Activated naive CD8-positive, alpha-beta T cell treated with anti-CD3 and anti-CD28 coated beads, Interleukin-2, amount 50 U/mL, for 16 hours (primary cell): ENCODE results near the gene NOTUM.

ENCODE experiments used
- DNase-seq: peaks from one replicate; pipeline ENCODE4 v3.0.0-alpha.2; 2020; ENCODE audit warnings: low read depth, low spot score

NOTUM gene

GRCh38 chr17:81961087-81961511, at the start of gene NOTUM:
TSS of gene NOTUM (minus strand) at chr17:81961187. CDS start at chr17:81960909, 278 bp downstream.
- DNase-seq, result no peak

DNA sequence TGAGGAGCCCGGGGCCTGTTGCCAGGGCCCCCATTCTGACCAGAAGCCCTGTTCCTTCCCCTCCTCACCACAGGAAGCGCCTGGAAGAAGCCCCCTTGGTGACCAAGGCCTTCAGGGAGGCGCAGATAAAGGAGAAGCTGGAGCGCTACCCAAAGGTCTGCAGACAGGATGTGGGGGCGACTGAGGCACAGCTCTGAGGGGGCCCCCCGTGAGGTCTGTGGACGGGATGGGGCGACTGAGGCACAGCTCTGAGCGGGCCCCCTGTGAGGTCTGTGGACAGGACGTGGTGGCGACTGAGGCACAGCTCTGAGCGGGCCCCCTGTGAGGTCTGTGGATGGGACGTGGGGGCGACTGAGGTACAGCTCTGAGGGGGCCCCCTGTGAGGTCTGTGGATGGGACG, 48.4 kb upstream of the NOTUM start:
- DNase-seq, result no peak

GRCh38 chr17:82008941-82009405, 48.0 kb upstream of the NOTUM start:
- DNase-seq, result no peak

DNA sequence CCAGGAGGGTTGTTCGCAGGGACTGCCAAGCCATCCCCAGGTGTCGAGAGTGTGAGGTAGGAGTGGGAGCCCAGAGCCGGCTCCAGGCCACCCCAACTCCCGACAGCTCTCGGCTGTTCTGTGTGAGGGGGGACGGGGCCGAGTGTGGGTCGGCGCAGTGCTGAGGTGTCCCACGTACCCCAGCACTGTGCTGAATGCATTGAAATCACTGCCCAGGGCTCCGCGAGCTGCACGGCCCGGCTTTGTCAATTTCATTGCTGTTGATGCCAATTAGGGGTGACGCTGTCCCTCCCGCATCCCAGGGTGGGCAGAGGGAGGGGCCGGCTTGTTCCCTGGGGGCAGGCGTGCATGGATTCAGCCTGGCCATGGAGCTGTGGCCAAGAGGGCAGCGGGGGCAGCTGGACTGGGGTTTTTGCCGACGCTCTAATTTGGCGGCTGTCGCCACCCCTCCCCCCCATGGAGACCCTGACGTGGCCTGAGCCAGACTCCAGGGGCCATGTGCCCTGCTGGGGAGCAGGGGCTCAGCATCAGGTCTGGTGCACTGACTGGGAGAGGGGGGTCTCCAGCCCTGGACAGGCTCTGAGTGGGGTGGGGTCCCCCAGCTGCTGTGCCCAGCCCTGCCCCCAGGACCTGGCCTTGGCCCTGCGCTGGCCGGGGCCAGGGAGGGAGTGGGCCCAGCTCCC, 47.4 kb upstream of the NOTUM start:
- DNase-seq, result no peak

DNA sequence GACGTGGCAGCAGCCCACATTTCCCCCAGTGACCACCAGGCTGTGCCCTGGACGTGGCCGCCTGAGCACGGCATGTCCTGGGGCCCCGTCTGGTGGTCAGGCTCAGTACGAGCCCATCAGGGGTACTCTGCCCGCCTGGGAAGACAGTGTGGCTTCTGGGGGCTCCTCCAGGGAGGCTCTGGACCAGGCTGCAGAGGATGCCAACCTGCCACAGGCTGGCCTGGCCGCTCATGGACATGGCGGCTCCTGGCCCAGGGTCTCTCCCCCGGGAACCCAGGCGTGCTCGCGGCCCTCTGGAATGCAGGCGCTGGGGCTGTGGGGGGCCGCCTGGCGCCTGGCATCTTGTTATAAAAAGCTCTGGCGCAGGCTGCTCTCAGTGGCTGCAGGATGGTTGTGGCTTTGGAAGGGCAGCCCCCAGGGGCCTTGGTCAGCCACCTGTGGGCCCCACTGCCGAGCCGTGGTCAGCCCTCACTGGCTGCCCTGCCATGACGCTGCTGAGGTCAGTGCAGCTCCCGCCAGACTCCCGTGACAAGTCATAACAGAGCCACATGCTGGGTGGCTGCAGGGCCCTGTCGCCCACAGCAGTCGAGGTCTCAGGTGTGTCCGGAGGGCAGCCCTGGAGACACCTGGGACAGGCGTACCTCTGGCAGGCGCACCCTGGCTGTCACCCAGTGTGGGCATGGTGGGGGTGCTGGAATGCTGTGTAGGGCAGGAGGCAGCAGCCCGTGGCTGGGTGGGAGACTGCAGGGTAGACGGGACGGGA, 46.7 kb upstream of the NOTUM start:
- no peak for DNase-seq

DNA sequence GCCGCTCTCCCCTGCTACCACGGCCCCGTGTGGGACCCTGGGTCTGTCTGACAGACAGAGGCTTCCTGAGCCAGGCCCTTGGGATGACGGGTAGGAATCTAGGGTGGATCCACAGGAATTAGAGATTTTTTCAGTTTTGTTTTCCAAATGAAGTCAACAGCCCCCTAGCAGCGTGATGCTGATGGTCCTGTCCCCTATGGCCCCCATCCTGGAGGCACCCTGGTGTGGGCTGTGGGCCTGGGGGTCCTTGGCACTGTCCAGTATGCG, 46.2 kb upstream of the NOTUM start:
- DNase-seq, result no peak

DNA sequence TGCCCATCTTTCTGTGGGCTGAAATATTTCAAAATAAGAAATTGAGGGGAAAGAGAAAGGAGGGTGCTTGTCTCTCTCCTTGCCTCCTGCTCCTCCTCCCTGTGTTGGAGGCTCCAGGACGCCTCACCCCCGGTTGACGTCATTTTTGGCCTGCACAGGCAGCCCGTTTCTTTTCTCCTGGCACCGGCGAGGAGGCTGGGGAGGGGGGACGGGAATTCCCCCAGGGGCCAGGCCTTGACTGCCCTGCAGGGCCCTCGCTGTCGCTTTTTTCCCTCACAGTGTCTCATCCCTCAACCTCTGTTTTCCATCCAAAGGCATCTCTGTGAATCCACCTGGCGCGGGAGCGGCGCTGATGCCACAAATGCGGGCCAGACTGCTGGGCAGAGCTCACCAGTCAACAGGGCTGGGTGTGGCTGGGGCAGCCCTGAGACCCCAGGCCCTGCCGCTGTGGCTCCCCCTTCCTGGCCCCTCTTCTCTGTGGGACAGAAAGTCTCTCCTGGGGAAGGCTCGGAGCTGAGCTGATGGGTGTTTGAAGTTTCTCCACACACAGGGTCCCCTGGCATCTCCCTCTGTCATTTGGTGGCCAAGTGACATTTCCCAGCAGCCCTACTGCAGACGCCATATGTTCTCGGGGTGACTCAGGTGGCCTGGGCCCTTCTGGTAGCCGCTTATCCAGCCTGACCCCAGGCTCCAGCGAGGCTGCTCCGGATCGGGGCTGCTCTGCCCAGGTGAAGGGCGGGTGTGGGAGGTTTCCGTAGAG, 45.7 kb upstream of the NOTUM start:
- DNase-seq, result no peak

DNA sequence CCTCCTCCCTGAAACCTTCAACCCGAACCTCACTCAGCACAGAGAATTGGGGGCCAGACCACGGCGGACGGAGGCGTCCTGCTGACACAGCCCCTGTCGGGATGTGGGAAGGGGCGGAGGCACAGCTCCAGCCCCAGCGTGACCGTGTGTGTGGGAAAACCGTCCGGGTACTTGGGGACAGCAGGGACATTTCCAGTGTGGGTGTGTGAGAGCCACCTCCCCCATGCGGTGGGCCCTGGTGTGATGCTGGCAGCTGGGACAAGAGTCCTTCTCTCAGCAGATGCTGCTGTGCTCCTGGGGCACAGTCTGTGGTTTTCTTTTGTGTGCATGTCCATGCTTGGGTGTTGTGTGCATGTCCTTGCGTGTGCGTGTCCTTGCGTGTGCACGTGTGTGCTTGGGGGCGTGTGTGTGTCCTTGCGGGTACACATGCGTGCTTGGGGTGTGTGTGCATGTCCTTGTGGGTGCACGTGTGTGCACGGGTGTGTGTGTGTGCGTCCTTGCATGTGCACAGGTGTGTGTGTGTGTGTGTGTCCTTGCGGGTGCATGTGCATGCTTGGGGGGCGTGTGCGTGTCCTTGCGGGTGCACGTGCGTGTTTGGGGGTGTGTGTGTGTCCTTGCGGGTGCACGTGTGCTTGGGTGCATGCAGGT, 44.8 kb upstream of the NOTUM start:
- DNase-seq, result no peak

GRCh38 chr17:82004517-82005455, 43.8 kb upstream of the NOTUM start:
- no peak for DNase-seq

DNA sequence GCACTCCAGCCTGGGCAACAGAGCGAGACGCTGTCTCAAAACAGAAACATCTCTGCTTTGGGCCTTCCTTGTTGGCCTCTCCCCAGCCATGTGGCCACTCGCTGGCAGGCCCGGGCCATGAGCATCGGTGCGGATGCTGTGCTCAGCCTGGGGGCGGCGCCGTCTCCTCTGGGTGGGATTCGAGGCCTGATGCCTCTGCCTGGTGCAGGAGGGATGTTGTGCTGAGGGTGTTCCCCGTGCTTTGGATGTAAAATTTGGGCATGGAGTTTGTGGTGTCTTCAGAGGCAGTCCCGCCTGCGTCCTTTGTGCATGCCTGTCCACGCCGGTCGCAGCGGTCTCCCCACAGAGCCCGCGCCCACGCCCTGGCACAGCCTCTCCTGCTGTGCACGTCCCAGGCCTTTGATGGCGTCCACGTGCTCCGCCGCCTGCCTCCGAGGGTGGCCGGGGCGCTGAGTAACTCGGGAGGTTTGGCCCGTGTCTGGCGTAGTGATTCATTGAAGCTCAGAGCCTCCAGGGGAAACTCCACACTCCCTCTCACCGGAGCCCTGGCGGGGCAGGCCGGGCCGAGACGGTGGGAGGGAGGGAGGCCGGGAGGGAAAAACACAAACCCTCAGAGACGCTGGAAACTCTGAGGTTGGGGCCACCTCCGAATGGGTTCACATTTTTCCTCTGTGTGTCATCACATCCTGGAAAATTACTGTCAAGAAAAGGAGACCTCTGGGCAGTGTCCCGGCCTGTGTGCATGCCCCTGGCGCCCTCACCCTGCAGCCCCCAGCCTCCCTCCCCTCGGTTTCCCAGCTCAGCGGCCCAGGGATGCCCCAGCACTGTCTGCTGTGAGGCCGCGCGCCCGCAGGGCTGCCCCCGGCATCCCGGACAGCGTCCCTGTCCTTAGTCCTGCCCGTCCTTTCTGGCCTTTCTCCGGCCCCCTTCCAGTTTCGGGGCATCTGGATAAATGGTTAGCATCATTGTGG, 42.7 kb upstream of the NOTUM start:
- no peak for DNase-seq

DNA sequence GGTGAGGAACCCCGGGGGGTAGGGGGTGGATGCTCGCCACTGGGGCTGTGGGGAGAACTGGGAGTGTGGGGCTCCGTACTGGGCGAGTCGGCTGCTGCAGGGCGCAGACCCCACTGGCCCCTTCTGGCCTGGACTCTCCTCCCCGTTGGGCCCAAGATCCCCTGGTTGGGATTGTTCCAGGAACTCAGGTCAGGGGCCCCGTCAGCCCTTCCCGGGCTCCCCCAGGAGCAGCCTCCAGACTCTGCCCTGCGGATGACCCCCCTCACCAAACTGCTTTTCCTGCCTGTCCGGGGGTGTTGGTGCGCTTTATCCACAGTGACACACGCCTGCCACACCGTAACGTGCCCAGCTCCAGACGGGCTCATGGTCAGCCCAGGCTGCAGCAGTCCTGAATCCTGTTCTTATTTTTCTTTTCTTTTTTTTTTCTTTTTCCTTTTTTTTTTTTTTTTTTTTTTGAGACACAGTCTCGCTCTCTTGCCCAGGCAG, 40.6 kb upstream of the NOTUM start:
- no peak for DNase-seq

- DNase-seq, result no peak
Observed at GRCh38 chr17:82000803-82001570, 40.0 kb upstream of the NOTUM start.

- no peak for DNase-seq
Observed at GRCh38 chr17:81999976-82000802, 39.2 kb upstream of the NOTUM start.

GRCh38 chr17:81999587-81999975, 38.6 kb upstream of the NOTUM start:
- no peak for DNase-seq

DNA sequence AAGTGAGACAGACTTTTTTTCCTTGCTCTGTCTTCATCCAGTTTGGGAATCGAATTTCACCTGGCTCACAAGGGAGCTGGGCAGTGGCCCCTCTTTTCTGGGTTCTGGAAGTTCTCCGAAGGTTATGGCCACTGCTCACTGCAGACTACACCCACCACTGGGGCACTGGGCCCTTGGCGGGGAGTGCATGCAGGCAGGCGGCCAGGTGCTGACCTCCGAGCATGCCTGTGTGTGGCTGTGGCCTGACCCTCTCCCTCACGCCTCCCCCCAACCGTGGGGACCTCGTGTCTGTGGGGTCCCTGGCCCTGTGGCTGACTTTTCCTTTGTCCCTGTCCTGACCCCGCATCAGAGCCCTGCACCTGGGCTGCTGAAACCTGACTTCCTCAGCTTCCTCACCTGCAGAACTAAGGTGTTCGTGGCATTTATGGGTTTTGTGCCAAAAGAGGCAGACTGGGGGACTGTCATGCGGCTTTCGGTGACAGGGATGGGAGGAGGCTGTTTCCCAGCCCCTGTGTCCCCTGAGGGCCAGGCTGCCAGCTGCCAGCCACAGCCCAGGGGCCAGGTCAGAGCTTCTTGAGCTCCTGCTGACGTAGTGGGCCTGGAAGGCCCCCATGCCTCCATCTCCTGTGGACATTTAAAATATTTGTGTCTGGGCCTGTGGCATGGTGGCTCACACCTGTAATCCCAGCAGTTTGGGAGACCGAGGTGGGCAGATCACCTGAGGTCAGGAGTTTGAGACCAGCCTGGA, 37.9 kb upstream of the NOTUM start:
- DNase-seq, result no peak

DNA sequence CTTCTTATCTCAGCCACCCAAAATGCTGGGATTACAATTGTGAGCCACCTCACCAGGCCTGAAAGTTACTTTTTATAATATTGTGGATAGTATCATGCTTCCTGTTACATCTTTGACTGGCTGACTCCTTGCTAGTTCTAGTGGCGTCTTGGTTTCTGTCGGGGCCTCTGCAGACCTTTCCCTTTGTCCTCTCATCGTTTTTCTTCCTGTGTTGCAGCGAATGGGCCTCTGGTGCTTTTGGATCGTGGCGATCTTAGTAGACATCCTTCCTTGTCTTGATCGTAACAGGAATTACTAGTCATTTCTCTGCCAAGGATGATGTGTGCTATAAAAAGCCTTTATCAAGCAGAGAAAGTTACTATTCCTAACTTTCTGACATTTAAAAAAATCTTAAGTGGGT, 37.2 kb upstream of the NOTUM start:
- no peak for DNase-seq

GRCh38 chr17:81996757-81997441, 35.9 kb upstream of the NOTUM start:
- no peak for DNase-seq
